Thyroid gland (tissue), 4 donors: Measurements from ENCODE around the gene FBLN5. TPM values are rescaled to one million over a fixed set of nuclear protein-coding genes. Genes with fewer than 3 reads are reported as not detected.

ENCODE experiments used
- DNase-seq, 2 donors: peaks; one replicate each; pipeline ENCODE4 v3.0.0-alpha.2; 2019
- H3K27ac ChIP-seq, 3 donors: fragments of 200-600 bp; sonication (generic); 1 replicate in 2 of 3; 2 replicates in 1 of 3; pipeline ENCODE4 v1.5.1; 2016 to 2019; ENCODE audit warnings: mild to moderate bottlenecking in 1 of 3, moderate library complexity in 1 of 3
- H3K27me3 ChIP-seq: fragments of 200-600 bp; sonication (generic); one replicate; pipeline ENCODE4 v1.5.1; 2019
- H3K36me3 ChIP-seq, 2 donors: fragments of 200-600 bp; sonication (generic); one replicate each; pipeline ENCODE4 v1.5.1; 2016 to 2019
- H3K4me1 ChIP-seq, 2 donors: fragments of 200-600 bp; sonication (generic); one replicate each; pipeline ENCODE4 v1.5.1; 2017 to 2019
- H3K4me3 ChIP-seq, 3 donors: fragments of 200-600 bp; sonication (generic); replicated peaks in 1 of 3; 1 replicate in 2 of 3; 2 replicates in 1 of 3; pipeline ENCODE4 v1.5.1; 2016; ENCODE audit warnings: mild to moderate bottlenecking in 1 of 3
- H3K9me3 ChIP-seq: fragments of 200-600 bp; sonication (generic); one replicate; pipeline ENCODE4 v1.5.1; 2017
- CTCF ChIP-seq, 6 experiments: fragments of 200-600 bp in 3 of 6; fragments of 450-650 bp in 3 of 6; sonication (generic) in 3 of 6; IDR thresholded peaks; one replicate each; pipeline ENCODE4 v1.5.1; 2016 to 2019; ENCODE audit warnings: antibody characterized with exemption in 6 of 6, mild to moderate bottlenecking in 2 of 6, inconsistent platforms in 1 of 6, moderate library complexity in 1 of 6
- POLR2A ChIP-seq, 2 donors: fragments of 450-650 bp; IDR thresholded peaks; one replicate each; pipeline ENCODE4 v1.6.1; 2017; ENCODE audit warnings: antibody characterized with exemption in 2 of 2, mild to moderate bottlenecking in 2 of 2, moderate library complexity in 1 of 2
- WGBS, 2 donors: methylation state at CpG; one replicate each; pipeline ENCODE4 v1.1.5; 2017; 5-methylcytosine and 5-hydroxymethylcytosine counted together
- intact Hi-C: fragments of 100-400 bp; cut with DNase I; formaldehyde crosslinking; loops from one replicate; pipeline ENCODE4 v1.15.1; 2023
- total RNA-seq, 4 donors: library from RNA; depleted of rRNA; stranded (reverse); fragments of >200 nt; gene quantifications; one replicate each; pipeline ENCODE4 v1.2.3, GENCODE V29; 2016

FBLN5 gene
- total RNA-seq, 4 donors from 2014 or later: 71.5 to 110 (median 86.4) TPM

GRCh38 chr14:91835197-91835919, 112.1 kb downstream of the FBLN5 start:
- Histone ChIP-seq H3K4me1 (peaks cover 15 to 19% of the 10 kb centered on the region in 2 donors), H3K27ac (peak overlapping the region; percentile 77 to 93 (median 92)), H3K36me3 (no peaks in the 10 kb centered on the region), H3K4me3 (peak overlapping the region; percentile 71 to 85 (median 79)), H3K9me3 (no peaks in the 10 kb centered on the region), H3K27me3 (no peaks in the 10 kb centered on the region)
- WGBS, 2 donors: 16 to 32% methylated on average over 7 to 12 of the region's 19 CpGs
- intact Hi-C loops: no loop called here
- TF ChIP-seq CTCF (IDR thresholded peaks at IDR 0.05) (no peak), POLR2A (IDR thresholded peaks at IDR 0.05) (no peak)
- DNase-seq: peak; percentile 27 to 31

GRCh38 chr14:91834571-91834970, 112.9 kb downstream of the FBLN5 start:
- H3K36me3 ChIP-seq: no peaks in the 10 kb centered on the region
- intact Hi-C loops: no loop called here

GRCh38 chr14:91831337-91831736, 116.2 kb downstream of the FBLN5 start:
- Histone ChIP-seq H3K4me3 (no peak overlapping the region), H3K4me1 (peaks cover 22 to 34% of the 10 kb centered on the region in 2 donors), H3K9me3 (no peaks in the 10 kb centered on the region), H3K27me3 (no peaks in the 10 kb centered on the region), H3K27ac (peak overlapping the region; percentile 75 to 83 (median 81)), H3K36me3 (no peaks in the 10 kb centered on the region)
- TF ChIP-seq CTCF (IDR thresholded peaks at IDR 0.05): no peak
- no peak for TF ChIP-seq POLR2A (IDR thresholded peaks at IDR 0.05)
- 12% methylated on average over 1 of the region's 1 CpG for WGBS, 2 donors
- intact Hi-C loops: no loop called here
- DNase-seq: no peak

More at GRCh38 chr14:91834571-91834970, 112.9 kb downstream of the FBLN5 start:
- TF ChIP-seq CTCF (IDR thresholded peaks at IDR 0.05) (no peak), POLR2A (IDR thresholded peaks at IDR 0.05) (no peak)
- H3K4me3 ChIP-seq: no peak overlapping the region
- no peak for DNase-seq
- no peaks in the 10 kb centered on the region for H3K27me3 ChIP-seq
- no peaks in the 10 kb centered on the region for H3K9me3 ChIP-seq
- 91% methylated on average over 2 of the region's 2 CpGs for WGBS, 2 donors
- H3K27ac ChIP-seq: no peak overlapping the region
- peaks cover 23 to 27% of the 10 kb centered on the region in 2 donors for H3K4me1 ChIP-seq

- intact Hi-C loops: no loop called here
- H3K36me3 ChIP-seq: no peaks in the 10 kb centered on the region
- peak overlapping the region; percentile 75 to 83 (median 81) for H3K27ac ChIP-seq
- H3K4me1 ChIP-seq: peaks cover 22 to 34% of the 10 kb centered on the region in 2 donors
- H3K9me3 ChIP-seq: no peaks in the 10 kb centered on the region
- H3K4me3 ChIP-seq: no peak overlapping the region
- TF ChIP-seq CTCF (IDR thresholded peaks at IDR 0.05) (no peak), POLR2A (IDR thresholded peaks at IDR 0.05) (peak in 1 of 2 donors; percentile 47)
- H3K27me3 ChIP-seq: no peaks in the 10 kb centered on the region
- 29 to 31% methylated on average over 3 of the region's 3 CpGs for WGBS, 2 donors
- peak; percentile 90 to 95 for DNase-seq
Observed at GRCh38 chr14:91830777-91831176, 116.7 kb downstream of the FBLN5 start.

GRCh38 chr14:91829511-91829910, 118.0 kb downstream of the FBLN5 start:
- H3K27ac ChIP-seq: peak overlapping the region; percentile 7 to 81 (median 18)
- 52 to 59% methylated on average over 2 of the region's 2 CpGs for WGBS, 2 donors
- no peaks in the 10 kb centered on the region for H3K36me3 ChIP-seq
- intact Hi-C loops: no loop called here
- no peak for DNase-seq
- TF ChIP-seq CTCF (IDR thresholded peaks at IDR 0.05) (no peak), POLR2A (IDR thresholded peaks at IDR 0.05) (no peak)
- H3K9me3 ChIP-seq: no peaks in the 10 kb centered on the region
- H3K4me3 ChIP-seq: no peak overlapping the region
- peaks cover 22 to 37% of the 10 kb centered on the region in 2 donors for H3K4me1 ChIP-seq
- no peaks in the 10 kb centered on the region for H3K27me3 ChIP-seq
